Measurements from ENCODE around the gene CLCNKB.
"Not testable (repeated sequence)": the region's sequence is repeated elsewhere in the genome, so short reads cannot be mapped to it uniquely, and the experiment has no call there.

The CLCNKB gene

DNA sequence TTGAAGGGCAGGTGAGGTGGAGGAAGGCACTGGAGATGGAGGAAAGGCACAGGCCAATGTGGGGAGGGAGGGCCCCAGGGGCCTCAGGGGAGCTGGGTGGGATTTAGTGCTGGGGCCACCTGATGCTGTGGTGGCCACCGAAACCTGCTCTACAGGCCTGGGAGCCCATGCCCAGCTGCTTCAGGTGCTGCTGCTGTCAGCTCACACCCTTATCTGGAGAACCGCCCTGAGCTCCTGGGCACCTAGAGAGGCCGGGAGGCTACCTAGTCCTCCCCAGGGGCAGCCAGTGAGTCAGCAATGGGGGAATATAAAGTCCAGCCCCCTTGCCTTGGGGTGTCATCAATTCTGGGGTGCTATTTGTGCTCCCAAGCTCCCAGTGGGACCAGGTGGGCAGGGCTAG lies 17.7 kb downstream of the CLCNKB start:
- DNase-seq, result no peak

DNA sequence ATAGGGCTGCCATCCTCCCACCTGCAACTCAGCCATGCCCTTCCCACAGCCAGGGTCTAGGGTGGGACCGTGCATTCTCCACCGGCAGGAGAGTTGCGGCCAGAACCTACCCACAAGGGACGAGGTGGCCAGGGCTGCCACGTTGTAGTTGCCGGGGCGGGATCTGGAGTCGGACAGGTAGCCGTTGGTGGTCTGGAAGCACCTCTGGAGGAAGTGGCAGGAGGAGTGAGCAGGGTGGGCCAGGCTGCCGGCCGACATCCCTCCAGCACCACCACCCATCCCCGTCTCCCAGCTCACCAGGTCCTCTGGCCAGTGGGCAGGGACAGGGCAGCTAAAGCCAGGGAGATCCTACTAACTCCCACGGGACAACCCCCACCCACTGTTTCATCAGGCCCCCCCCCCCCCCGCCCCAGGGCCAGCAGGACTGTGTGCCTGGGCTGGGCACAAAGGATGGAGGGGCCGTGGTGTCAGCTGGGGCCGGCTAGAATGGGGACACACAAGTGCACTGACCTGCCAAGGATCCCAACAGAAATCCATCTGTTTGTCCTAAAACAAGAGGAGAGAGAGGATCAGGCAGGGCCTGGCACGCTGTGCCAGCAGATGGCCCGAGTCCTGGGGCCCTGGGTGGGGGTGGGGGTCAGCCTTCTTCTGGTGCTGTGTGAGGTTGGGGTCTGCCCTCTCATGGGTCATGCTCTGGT lies 18.6 kb downstream of the CLCNKB start:
- not testable (repeated sequence) for DNase-seq

DNA sequence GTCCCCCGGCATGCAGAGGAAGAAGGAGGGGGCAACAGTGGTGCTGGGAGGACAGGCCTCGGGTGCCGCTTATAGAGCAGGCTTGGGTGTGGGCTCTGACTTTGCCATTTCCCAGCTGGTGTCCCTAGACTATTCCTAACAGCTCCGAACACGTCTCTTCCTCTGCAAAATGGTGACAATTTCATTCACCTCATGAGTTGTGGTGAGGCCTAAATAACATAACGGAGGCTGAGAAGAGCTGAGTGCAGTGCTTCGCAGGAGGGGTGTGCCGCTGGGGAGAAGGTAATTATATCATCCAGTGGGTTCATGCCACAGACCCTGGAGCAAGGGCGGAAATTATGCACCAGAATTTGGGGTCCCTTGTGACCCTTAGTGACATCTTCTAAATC lies 19.1 kb downstream of the CLCNKB start:
- not testable (repeated sequence) for DNase-seq

DNA sequence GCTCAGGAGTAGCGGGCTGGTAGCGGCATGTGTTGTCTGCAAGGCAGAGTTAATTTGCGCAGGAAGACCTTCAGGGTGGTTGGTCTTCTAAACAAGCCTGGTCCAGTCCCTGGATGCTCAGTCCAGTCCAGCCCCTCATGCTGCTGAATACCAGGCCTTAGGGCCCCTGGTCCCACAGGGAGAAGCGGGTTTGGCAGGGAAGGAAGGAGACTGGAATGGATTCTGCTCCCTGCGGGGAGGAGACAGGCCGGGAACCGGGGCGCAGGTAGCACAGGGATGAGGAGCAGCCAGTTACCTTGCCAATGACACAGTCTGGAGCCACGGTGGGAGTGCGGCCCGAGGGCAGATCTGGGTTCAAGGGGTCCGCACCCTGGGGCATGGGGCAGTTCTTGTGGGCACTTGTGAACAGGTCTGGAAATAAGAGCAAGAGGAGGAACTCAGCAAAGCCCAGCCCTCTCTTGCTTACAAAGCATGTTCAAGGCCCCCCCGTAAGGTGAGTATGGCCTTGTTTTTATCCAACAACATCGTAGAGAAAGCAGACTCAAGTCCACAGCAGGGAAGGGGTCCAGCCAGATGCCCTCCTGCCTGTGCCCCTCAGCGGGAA lies 19.7 kb downstream of the CLCNKB start:
- DNase-seq, result no peak

DNA sequence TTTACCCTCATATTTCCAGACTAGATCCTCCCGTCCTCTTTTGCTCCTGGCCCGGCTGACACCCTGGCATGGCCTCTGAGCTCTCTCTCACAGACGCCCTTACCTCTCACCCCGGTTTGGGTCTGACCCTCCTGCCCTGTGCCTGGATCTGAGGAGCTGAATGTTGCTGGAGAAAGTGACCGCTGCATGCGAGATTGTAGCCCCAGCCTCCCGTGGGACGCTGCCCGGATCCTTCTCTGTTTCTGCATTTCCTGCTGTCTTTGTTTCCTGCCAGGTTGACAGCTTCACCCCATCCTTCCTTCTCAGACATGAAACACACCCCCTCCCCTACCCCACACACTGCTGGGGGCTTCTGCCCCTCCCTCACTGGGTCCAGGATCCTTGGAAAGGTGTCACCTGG lies 20.3 kb downstream of the CLCNKB start:
- DNase-seq, result no peak

DNA sequence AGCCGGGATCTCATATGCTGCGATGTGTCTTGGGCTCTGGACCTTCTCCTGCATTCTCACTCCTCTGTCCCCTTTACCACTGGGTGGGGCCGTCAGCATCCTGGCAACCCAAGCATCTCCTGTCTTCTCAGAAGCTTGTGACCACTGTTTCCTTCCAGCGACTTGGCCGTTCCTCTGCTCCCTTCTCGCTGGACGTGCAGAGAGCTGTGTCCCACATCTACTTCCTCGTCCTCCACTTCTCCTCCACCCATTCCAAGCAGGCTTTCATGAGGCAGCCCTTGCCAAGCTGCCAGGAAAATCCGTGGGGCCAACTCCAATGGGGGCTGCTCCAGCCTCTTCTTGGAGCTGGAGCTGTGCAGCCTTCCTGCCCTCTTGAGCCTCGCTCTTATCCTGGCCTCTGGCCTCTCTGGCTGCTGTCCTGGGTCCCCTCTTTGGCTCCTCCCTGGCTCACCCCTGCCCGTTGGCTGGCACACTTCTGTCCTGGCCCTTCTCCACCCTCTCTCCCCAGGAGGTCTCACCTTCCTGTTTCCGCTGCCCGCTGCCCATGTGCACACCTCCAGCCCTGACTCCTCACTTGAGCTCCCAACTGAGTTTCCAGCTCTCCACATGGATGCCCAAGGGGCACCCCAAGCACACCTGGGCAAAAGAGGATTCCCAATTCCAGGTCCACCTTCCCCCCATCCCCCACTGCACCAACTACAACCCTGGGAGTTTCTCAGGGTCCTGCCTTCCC lies 21.1 kb downstream of the CLCNKB start:
- DNase-seq, result no peak

DNA sequence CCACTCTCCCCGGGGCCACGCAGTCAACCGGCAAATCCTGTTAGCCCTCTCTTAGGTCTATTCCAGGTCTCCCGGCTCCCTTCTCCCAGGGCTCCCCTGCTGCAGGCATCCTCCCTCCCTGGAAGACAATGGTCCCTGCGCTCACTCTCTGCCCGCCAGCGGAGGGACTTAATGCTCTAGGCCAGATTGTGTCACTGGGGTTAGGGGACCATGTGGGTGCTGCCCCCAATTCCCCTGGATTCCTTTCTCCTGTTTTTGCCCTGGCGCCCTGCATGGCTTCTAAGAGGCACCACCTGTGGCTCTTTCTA lies 21.6 kb downstream of the CLCNKB start:
- DNase-seq, result no peak

DNA sequence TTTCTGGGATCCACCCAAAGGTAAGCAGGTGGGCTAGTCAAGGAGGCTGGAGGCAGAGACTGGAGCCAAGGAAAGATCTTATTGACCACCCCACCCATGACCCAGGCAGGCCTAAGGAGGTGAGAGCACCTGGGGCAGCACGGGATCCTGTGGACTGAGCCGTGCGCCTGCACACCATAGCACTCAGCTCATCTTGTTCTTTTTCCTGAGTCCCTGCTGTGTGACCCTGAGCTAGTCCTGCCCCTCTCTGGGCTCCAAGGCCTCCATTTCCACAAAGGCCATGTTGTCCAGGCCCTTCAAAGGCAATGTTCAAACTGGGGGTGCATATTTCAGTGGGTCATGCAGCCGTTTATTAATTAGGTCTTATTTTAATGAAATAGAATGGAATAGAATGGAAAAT lies 22.7 kb downstream of the CLCNKB start:
- DNase-seq, result no peak

DNA sequence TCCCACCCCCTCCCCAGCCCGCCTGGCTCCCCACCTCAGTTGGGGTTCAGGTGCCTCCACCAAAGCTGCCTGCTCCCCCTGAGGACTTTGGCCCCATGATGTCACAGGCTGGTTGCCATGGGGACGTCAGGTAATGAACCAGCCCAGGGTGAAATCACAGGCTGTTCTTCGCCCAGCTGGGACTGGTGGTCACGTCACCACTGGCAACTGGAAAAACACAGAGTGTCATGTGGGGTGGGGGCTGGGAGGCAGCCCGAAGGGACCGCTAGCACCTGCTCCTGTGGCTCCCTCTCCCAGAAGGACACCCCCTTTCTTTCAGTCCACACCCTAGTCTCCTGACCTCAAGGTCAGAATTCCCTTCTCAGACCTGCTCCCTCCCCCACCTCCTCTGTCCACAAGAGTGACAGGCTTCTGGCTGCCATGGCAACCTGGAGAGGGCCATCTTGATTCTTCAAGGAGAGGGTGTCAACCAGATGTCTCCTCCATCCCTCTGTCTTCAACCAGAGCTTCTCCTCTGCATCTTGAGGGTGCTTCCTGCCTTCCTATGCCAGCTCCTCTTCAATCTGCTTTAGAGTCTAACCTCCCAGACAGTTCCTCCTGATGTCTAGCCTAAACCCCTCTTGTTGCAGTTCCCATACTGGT lies 23.7 kb downstream of the CLCNKB start:
- no peak for DNase-seq

DNA sequence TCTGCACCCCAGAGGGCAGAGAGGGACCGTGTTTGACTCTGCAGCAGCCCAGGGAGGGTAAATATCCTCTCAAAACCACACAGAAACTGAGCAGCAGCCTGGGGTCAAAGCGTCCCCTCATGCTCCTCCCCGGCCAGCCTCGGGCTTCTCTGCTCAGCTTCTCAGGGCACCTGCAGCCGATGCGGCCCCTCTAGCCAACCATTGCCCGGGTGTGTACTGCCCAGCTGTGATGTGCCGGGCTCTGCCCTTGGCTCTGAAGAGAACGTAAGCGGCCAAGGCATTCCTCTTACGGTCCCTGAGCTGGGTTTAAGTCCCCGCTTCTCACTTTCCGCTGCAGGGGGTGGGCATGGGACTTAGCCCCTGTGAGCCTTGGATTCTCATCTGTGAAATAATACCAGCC lies 24.4 kb downstream of the CLCNKB start:
- no peak for DNase-seq

DNA sequence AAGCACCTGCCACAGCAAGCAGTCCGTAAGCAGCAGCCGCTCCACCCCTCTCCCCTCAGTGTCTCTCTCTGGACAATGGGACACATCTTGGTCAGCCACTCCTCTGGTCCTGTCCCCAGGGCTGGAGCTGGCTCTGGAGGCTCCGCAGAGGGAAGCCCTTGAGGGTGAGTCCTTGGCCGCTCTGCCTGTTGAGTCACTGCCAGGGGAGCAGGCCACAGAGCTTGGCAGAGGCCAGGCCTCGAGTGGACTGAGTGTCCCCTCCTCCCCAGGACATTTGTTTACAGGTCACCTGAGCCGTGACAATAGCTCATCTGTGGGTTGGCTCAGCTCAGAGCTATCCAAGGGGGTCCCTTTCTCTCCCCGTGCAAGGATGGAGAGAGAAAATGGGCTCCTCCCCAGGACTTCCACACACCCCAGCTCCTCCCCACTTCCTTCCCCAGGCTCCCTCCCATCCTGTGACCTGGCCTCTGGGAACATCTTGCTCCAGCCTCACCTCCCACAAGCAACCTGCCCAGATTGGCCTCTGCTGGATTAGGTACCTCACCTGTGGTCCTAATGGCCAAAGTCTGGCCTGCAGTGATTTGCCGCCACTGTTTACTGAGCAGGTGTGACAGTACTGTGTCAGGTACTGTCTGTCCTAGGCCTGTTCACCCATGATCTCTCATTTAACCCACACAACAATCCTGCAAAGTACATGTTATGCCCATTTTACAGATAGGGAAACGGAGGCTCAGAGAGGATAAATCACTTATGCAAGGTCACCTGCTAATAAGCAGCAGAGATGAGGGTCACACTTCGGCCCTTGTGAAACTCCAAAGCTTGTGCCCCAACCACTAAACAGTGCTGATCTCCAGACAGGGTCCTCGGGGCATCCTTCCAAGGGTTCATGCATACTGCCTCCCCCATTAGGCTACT lies 25.0 kb downstream of the CLCNKB start:
- no peak for DNase-seq

DNA sequence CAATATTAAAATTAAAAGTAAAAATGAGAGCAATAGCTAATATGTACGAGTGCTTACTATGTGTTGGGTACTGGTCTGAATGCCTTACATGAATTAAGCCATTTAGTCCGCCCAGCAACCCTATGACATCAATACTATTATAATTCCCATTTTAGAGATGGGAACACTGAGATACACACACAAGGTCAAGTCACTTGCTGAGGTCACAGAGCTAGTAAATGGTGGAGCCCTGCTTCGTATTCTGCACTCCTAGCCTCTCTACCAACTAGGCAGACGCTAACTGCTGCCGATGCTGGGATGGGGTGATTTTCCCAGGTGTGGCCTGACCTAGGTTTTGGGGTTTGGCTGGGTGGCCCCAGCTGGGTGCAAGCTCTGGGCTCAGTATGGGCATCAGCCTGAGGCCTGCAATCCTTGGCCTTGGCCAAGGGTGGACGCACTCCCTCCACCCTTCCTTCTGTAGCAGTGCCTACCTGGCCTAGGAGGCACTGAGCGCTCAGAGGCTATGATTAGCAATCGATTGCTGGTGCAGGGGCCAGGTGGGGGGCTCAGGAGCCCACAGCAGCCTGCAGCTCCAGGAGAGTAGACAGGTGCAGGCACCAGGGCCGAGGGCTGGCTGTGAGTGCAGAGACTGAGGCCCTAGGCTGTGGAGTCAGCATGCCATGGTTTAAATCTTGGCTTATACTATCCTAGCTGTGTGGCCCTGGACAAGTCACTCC lies 27.2 kb downstream of the CLCNKB start:
- no peak for DNase-seq

DNA sequence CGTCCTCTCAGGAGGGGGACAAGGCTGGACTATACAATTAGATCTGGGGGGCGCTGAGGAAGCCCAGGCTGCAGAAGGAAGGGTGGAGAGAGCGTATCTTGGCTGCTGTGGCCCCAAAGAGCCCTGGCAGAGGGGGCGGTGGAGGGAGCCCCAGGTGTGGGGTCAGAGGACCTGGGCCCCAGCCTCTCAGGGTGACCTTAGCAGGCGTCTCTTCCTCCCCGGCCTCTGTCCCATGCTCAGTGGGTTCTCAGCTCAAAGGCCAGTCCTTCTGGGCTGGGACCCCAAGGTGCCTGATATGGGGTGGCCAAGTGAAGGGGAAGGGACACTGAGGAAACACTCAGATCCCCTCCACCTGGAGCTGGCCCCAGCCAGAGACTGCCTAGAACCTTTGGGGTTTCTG lies 28.0 kb downstream of the CLCNKB start:
- no peak for DNase-seq

DNA sequence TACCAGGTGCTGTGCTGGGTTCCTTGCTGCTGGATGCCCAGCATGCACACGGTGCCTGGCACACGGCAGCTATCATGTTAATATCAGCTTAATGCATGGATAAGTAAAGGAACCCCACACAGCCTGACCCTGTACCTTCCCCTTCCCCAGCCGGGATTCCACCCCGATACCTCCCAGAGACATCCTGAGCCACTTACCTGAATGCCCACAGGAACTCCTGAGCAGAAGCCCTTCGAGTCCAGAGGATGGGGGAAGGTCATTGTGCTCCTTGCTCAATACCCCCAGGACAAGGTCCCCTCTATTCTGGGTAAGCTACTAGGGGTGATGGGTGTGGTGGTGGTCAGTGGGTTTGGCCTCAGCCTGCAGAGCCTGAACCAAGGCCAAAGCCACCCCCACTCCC lies 28.5 kb downstream of the CLCNKB start:
- DNase-seq, result no peak

DNA sequence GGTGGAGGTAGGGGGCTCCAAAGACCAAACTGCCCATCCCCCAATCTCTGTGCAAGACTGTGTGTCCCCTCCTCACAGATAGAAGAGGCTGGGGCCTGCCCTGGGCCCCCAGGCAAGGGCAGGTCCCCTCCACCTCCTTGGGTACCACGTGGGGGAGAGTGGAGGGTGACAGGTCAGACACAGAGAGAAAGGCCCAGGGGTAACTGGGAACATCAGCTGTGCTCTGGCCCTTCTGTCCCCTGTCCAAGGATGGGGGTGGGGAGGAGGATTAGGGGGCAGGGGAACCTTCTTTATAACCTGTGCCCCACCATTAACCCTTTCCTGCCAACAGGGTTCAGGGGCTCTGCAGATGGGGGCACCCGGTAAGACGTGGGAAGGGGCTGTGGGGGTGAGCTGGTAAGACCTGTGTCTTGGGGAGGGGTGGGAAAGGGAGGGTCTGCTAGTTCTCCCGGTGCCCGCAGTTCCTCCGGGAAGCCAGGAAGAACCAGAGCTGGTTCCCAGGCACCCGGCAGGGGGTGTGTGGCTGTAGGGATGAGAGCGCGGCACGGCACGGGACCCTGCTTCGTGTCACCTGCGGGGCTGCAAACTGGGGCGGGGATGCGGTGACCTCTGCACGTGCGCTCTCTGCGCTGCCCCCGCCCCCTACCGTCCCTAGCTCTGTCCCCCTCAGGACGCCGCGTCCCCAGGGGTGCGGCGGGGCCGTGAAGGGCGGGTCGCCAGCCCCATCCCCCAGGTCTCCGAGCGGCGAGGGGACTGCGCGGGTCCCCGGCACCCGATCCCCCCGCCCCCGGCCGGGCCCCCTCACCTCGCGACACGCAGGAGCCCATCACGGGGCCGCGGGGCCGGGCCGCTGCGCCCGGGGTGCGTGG lies 29.3 kb downstream of the CLCNKB start:
- no peak for DNase-seq

DNA sequence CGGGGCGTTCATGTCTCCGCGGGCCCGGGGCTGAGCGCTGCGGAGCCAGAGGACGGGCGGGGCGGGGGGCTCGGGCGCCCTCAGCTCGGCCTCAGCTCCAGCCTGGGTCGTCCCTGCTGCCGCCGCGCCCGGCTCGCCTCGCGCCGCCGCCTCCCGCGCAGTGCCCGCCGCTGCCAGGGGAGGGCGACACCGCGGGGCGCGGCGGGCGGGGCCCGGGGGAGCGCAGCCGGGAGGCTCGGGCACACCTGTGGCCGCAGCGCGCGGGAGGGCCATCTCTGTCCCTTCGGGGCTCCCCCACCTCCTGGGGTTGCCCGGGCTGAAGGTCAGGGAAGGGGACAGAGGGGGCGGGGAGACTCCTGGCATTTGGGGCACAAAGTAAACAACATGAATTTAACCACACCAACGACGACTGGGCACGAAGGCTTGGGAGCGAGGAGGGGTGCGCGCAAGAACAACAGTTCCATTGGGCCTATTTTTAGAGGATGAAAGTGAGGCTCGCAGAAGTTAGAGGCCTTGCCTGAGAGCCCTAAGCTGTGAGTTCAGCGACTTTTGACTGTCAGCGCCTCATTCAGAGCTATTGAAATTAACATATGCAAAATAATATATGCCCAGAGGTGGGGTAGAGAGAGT lies 30.0 kb downstream of the CLCNKB start, which contains the start of gene FAM131C:
Gene FAM131C (minus strand): TSS at position 162 of the 630 bp plus-strand sequence. CDS start 209 bp downstream, outside the sequence.
- DNase-seq, result no peak

DNA sequence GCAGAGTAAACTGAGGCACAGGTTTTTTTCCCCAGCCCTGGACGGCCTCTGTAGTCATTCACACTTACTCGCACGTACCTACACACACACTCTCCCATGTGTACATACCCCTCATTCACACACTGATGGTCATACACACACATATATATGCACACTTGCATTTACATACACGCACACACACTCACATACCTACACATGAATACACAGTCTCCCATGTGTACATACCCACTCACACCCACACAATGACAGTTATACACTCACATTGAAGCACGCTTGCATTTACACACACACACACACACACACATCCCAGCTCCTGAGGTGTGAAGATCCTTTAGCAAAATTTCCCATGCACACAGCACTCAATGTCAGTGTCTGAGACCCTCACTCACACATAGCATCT lies 30.6 kb downstream of the CLCNKB start:
- no peak for DNase-seq

DNA sequence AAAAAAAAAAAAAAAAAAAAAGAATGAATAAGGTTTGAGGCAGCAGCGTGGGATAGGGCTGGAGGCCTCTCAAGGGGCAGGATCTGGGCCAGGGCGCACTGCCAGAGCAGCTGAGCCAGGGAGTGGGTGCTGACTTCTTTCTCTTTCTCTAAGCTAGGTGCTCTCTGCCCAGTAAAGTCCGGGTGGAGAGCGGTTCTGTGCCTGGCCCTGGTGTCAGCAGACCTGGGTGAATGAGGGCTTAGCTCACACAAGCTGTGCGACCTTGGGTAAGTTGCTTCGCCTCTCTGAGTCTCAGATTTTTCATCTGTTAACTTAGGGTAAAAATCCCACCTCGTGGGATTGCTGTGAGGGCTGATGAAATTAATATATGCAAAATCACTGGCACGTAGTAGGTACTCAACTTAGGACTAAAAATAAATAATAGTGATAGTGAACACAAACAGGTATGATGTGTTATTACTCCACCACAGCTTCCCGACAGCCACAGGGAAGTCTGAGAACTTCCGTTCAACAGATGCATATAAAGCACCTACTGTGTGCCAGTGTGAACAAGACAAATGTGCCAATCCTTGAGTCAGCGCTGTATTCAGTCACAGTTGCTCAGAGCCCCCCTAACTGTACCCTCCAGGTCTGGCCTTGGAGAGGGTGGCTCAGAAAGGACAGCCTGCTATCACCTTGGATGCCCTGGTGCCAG lies 31.9 kb downstream of the CLCNKB start:
- no peak for DNase-seq

DNA sequence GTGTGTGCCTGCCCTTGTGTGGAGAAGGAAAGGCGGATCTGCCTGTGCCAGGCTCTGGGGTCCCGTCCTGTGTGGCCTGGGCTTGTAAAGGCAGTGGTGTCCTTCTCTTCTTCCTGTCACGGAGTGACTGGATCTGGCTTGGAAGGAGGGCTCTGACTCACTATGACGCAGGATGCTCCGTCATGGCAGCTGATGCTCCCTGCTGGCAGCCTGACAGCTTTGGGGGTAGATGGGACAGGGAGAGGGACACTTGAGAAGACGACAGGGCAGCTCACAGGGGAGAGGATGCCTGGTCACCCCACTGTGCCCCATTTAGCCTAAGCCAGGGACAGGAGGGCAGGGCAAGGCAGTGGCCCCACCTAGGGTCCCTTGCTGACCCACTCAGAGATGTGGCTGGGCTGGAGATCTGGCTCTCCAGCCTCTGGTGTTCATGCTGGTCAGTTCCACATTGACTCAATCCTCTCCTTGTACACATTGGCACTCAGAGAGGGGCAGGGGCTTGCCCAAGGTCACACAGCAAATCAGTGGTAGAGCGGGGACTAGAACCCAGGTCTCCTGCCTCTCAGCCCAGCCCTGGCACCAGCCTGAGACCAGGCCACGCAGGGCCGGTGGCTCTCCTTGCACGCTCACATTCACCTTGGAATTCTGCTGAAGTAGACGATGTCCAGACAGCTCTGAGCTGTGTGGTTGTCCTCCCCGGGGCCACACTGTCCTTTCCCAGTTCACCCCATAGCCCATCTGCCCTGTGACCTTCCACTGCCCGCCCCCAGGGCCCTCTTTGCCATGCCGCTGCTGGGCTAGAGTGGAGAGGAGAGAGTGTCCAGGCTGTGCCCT lies 32.7 kb downstream of the CLCNKB start:
- no peak for DNase-seq
